ENCODE data around the gene GMPPA.

The GMPPA gene

DNA sequence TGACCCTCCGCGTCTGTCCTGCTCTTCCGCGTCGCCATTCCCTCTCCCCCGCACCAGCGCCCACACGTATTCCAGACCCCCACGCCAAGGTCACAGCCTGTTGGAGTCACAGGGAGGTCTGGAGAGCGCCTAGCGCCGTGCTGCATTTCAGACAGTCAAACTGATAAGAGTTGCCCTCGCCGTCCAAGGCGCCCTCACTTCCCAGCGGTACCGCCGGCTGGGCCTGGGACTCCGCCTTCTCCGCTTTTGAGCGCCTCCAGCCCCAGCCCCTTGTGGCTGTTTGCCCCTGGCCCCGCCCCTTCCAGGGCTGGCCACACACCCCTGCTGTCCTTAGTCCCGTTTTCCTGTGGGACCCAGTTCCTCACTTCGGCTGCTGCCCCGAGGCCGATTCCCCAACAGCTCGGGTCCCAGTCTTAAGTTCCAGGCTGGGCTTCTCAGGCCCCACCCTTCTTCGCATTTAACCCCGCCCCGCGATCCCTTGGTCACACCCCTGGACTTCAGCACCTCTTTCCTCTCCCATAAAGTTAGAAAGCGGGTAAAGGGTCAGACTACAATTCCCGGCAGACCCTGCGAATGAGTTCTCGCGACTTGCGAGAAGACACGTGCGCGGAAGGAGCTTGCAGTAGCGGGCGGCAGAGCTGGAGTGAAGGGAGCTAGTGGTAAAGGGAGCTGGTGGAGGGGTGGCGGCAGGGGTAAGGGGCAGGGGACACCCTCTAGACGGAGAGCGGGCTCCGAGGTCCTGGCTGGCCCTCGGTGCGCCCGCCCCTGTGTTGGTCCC lies at the start of gene GMPPA:
GMPPA (plus strand) TSS at position 612 of the 778 bp plus-strand sequence. CDS start 1,085 bp downstream, outside the sequence.
- Histone ChIP-seq H3K36me3 (no peaks in the 10 kb centered on the region), H3K4me3 (ENCODE audit: low read depth, low read length) (peak within 1 kb of the TSS; percentile 66), H3K27me3 (ENCODE audit: insufficient read depth, low read depth, severe bottlenecking) (no peaks in the 10 kb centered on the region), H3K27ac (peak within 1 kb of the TSS; percentile 86), H3K9me3 (ENCODE audit: severe bottlenecking) (no peaks in the 10 kb centered on the region)
- TF ChIP-seq, protein P1, sequence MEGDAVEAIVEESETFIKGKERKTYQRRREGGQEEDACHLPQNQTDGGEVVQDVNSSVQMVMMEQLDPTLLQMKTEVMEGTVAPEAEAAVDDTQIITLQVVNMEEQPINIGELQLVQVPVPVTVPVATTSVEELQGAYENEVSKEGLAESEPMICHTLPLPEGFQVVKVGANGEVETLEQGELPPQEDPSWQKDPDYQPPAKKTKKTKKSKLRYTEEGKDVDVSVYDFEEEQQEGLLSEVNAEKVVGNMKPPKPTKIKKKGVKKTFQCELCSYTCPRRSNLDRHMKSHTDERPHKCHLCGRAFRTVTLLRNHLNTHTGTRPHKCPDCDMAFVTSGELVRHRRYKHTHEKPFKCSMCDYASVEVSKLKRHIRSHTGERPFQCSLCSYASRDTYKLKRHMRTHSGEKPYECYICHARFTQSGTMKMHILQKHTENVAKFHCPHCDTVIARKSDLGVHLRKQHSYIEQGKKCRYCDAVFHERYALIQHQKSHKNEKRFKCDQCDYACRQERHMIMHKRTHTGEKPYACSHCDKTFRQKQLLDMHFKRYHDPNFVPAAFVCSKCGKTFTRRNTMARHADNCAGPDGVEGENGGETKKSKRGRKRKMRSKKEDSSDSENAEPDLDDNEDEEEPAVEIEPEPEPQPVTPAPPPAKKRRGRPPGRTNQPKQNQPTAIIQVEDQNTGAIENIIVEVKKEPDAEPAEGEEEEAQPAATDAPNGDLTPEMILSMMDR (IDR thresholded peaks at IDR 0.05; ENCODE audit: low read depth, low read length): 0 out of 2 replicates have a peak, but pooled peaks have one; percentile 4
- DNase-seq: peak; percentile 97

DNA sequence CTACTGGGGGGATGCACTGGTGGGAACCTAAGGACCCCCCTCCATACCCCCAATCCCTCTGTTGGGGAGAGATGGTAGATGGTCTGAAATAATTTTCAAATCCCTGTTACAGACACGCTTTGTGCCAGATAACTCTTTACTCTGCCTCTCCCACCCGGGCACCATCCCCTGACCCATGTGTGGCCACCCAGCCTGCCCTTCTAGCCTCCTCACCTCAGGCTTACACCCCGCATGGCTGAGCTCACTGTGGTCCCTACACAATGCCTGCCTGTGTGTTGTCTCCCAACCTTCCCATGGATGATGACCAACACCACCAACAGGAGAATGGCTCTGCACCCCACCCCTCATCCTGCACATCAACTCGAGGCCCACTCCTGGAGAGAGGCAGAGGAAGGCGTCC lies 49.1 kb upstream of the GMPPA start:
- H3K27ac ChIP-seq: no peak overlapping the region
- no peak for DNase-seq
- no peak overlapping the region for H3K4me3 ChIP-seq (ENCODE audit: low read depth, low read length)
- TF ChIP-seq, protein P1 (IDR thresholded peaks at IDR 0.05; ENCODE audit: low read depth, low read length): no peak
- peaks cover 9% of the 10 kb centered on the region; the same call in 1 of the 2 replicates for H3K36me3 ChIP-seq
- H3K9me3 ChIP-seq (ENCODE audit: severe bottlenecking): no peaks in the 10 kb centered on the region
- no peaks in the 10 kb centered on the region for H3K27me3 ChIP-seq (ENCODE audit: insufficient read depth, low read depth, severe bottlenecking)

DNA sequence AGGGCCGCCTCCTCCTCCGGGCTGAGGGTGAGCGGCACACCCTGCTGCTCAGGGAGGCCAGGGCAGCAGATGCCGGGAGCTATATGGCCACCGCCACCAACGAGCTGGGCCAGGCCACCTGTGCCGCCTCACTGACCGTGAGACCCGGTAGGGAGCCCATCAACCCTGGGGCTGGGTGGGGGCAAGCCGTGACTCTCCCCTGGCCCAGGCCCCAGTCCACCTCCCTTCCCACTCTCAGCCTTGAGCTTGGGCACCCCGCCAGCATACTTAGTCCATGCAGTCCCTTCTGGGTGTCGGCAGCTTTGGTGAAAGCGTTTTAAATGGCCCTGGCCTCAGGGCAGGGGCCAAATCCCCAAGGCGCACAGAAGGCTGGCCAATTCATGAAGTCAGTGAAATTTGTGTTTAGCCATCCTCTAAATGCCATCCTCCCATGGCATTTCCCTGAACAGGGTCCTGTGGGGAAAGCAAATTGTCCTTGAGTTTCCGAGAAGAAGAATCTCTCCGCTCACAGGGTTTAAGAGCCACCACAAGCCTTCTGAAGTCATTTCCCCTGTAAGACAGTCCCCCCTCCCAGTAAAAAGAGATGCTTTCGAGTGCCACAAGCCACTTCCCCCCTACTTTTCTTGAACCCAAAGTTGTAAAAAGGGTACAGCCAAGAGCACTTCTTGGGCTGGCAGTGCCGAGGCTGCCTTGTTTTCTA lies 46.9 kb upstream of the GMPPA start:
- H3K4me3 ChIP-seq (ENCODE audit: low read depth, low read length): no peak overlapping the region
- no peaks in the 10 kb centered on the region for H3K9me3 ChIP-seq (ENCODE audit: severe bottlenecking)
- H3K36me3 ChIP-seq: peaks cover 9% of the 10 kb centered on the region; the same call in 1 of the 2 replicates
- DNase-seq: no peak
- H3K27me3 ChIP-seq (ENCODE audit: insufficient read depth, low read depth, severe bottlenecking): no peaks in the 10 kb centered on the region
- TF ChIP-seq, protein P1 (IDR thresholded peaks at IDR 0.05; ENCODE audit: low read depth, low read length): no peak
- H3K27ac ChIP-seq: no peak overlapping the region

DNA sequence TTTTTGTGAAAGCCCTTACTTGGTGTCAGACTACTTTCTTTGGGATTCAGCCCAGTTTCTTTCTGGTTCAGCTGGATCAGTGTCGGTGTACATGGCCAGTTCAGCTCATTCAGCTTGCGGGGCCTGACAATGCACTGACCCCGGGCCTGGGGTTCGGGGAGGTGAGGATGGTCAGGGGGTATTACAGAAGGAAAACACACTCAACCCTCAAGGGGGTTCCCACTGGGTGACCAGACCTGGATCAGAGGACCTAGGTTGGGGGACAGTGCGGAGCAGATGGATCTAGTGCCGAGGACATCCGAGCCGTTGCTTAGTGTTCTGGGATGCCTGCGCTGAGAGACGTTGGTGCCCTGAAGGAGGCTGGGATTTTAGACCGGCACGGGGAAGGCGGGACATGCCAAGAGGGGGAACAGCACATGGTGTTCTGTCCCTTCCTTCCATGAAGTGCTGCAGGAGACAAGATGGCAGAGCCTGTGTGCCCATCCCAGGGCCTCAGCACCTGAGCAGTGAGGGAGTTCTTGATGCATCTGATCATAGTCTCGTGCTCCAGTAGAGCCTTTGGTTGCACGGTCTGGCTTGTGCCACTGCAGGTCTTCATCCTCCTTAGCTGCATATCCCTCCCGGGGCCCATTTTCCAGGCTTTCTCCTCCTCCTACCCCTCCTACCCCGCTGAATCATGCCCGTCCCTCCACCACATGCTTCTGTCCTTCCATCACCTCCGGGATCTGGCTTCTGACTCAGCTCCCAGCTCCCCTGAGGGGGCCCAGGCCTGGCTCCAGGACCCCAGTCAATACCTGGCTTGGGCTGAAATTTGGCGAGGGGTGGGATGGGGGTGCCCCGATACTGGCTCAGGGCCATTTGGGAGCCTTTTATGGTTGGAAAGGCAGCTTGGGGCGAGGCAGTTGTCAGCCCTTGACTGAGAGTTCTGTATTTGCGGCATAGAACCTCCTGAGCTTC lies 46.1 kb upstream of the GMPPA start:
- H3K36me3 ChIP-seq: peaks cover 9% of the 10 kb centered on the region; the same call in 1 of the 2 replicates

More for the DNA sequence above, 46.1 kb upstream of the GMPPA start:
- no peaks in the 10 kb centered on the region for H3K9me3 ChIP-seq (ENCODE audit: severe bottlenecking)
- no peak overlapping the region for H3K4me3 ChIP-seq (ENCODE audit: low read depth, low read length)
- no peaks in the 10 kb centered on the region for H3K27me3 ChIP-seq (ENCODE audit: insufficient read depth, low read depth, severe bottlenecking)
- no peak overlapping the region for H3K27ac ChIP-seq
- TF ChIP-seq, protein P1 (IDR thresholded peaks at IDR 0.05; ENCODE audit: low read depth, low read length): no peak
- no peak for DNase-seq

All from WERI-Rb-1 (cell line).